Testis (tissue), 2 donors: ENCODE results near the gene ABCG5.

Source experiments
- CTCF ChIP-seq, 3 experiments: fragments of 450-650 bp in 2 of 3; fragments of 200-600 bp in 1 of 3; sonication (generic) in 1 of 3; IDR thresholded peaks; one replicate each; pipeline ENCODE4 v1.5.1; 2016 to 2019; ENCODE audit warnings: antibody characterized with exemption in 3 of 3, mild to moderate bottlenecking in 2 of 3, moderate library complexity in 1 of 3
- POLR2A ChIP-seq: fragments of 450-650 bp; IDR thresholded peaks from one replicate; pipeline ENCODE4 v1.6.1; 2017; ENCODE audit warnings: antibody characterized with exemption, mild to moderate bottlenecking, moderate library complexity

- TF ChIP-seq CTCF (IDR thresholded peaks at IDR 0.05) (no peak), POLR2A (no peak)
Observed at GRCh38 chr2:43852196-43852730, 13.6 kb upstream of the ABCG5 start.
